ENCODE measurements around the gene SSB.
A peak's percentile ranks its signal among the peaks of the same experiment; 100 is the strongest.

SSB gene

DNA sequence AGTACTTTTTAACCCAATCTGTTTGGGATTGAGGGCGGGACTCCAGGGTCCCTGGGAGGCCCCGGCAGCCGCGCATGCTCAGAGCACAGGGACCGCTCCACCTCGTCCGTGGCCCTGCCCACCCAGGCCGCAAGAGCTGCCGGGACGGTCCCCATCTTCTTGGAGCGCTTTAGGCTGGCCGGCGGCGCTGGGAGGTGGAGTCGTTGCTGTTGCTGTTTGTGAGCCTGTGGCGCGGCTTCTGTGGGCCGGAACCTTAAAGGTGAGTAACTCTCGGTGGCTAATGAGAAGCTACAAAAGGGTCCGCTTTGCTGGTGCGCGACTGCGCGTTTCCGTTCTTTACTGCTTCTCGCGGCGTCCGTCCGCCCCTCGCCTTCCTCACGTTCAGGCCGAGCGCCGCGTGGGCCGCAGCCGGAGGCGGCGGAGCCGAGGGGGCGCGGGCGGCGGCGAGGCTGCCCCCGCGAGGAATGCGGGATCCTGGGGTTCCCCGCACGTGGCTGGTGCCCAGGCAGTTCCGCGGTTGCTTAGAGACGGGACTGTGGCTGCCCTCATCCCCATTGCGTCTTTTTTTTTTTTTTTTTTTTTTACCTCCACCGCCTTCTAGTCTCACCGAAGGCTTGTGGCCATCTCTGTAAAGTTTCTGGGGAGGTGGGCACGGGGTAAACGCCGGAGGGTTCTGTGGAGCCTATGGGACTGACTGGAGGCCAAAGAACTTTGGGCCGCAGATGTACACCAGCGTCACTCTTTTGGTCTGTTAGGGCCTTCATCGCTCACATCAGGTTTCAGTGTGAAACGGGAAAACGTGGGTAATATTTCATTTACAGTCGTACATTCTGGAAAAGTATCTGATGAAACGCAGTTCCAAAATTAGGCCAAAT, at the start of gene SSB:
TSS of gene SSB (plus strand) at position 154 of the 875 bp plus-strand sequence. CDS start 2,090 bp downstream, outside the sequence.
- H3K36me3 ChIP-seq (replicated peaks; ENCODE audit: insufficient read depth, low read length), result no peaks in the 10 kb centered on the region
- H3K27me3 ChIP-seq (replicated peaks; ENCODE audit: insufficient read depth, low read length), result no peaks in the 10 kb centered on the region
- TF ChIP-seq CTCF (IDR thresholded peaks at IDR 0.05; ENCODE audit: low read length) (no peak), EZH2 (optimal IDR thresholded peaks at IDR 0.05; ENCODE audit: low read depth, low read length) (no peak), EZH2phosphoT487 (IDR thresholded peaks at IDR 0.05; ENCODE audit: low read length) (no peak)
- no peaks in the 10 kb centered on the region; the same call in 1 of the 2 replicates for H4K20me1 ChIP-seq (ENCODE audit: insufficient read depth, low read length)
- H3F3A ChIP-seq (ENCODE audit: insufficient read depth, low read length), result peaks cover 8% of the 10 kb centered on the region; the same call in 1 of the 2 replicates
- peaks cover 49% of the 10 kb centered on the region for H3K79me2 ChIP-seq (ENCODE audit: low read length)
- H3K9ac ChIP-seq (ENCODE audit: low read length), result peak within 1 kb of the TSS; percentile 80
- peak; percentile 94 for DNase-seq
- no peaks in the 10 kb centered on the region for H3K4me1 ChIP-seq (ENCODE audit: low read length)
- H3K9me3 ChIP-seq (replicated peaks; ENCODE audit: insufficient read depth, low read length), result no peaks in the 10 kb centered on the region
- H3K4me3 ChIP-seq (ENCODE audit: low read length), result peak within 1 kb of the TSS; percentile 72
- H3K27ac ChIP-seq (ENCODE audit: low read length), result peak within 1 kb of the TSS; percentile 78
- no peaks in the 10 kb centered on the region for H3K9me2 ChIP-seq (replicated peaks; ENCODE audit: insufficient read depth, low read length)
- H2AFZ ChIP-seq (ENCODE audit: low read length), result peak within 1 kb of the TSS; percentile 81
- H3K4me2 ChIP-seq (ENCODE audit: low read depth, low read length), result peak within 1 kb of the TSS; percentile 74

DNA sequence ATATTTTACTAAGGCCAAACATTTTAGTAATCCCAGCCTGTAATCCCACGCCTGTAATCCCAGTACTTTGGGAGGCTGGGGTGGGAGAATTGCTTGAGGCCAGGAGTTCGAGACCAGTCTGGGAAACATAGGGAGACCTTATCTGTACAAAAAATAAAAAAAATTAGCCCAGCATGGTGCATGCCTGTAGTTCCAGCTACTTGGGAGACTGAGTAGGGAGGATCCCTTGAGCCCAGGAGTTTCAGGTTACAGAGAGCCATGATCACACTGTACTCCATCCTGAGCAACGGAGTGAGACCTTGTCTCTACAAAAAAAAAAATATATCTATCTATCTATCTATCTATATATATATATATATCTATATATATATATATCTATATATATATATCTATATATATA, 45.9 kb upstream of the SSB start:
- H4K20me1 ChIP-seq (ENCODE audit: insufficient read depth, low read length), result no peaks in the 10 kb centered on the region
- H3K79me2 ChIP-seq (ENCODE audit: low read length), result no peaks in the 10 kb centered on the region
- no peaks in the 10 kb centered on the region for H3K4me1 ChIP-seq (ENCODE audit: low read length)
- no peak overlapping the region for H2AFZ ChIP-seq (ENCODE audit: low read length)
- H3K4me3 ChIP-seq (ENCODE audit: low read length), result no peak overlapping the region
- H3F3A ChIP-seq (ENCODE audit: insufficient read depth, low read length), result no peaks in the 10 kb centered on the region
- no peak overlapping the region for H3K9ac ChIP-seq (ENCODE audit: low read length)
- no peaks in the 10 kb centered on the region for H3K9me2 ChIP-seq (replicated peaks; ENCODE audit: insufficient read depth, low read length)
- no peak overlapping the region for H3K4me2 ChIP-seq (ENCODE audit: low read depth, low read length)
- no peaks in the 10 kb centered on the region for H3K27me3 ChIP-seq (replicated peaks; ENCODE audit: insufficient read depth, low read length)
- no peaks in the 10 kb centered on the region for H3K36me3 ChIP-seq (replicated peaks; ENCODE audit: insufficient read depth, low read length)
- no peak for TF ChIP-seq EZH2phosphoT487 (IDR thresholded peaks at IDR 0.05; ENCODE audit: low read length)
- TF ChIP-seq CTCF (IDR thresholded peaks at IDR 0.05; ENCODE audit: low read length), result no peak
- TF ChIP-seq EZH2 (optimal IDR thresholded peaks at IDR 0.05; ENCODE audit: low read depth, low read length), result no peak
- H3K27ac ChIP-seq (ENCODE audit: low read length), result no peak overlapping the region
- H3K9me3 ChIP-seq (replicated peaks; ENCODE audit: insufficient read depth, low read length), result no peaks in the 10 kb centered on the region
- DNase-seq, result no peak

GRCh38 chr2:169755083-169755870, 43.4 kb upstream of the SSB start:
- H3K9me3 ChIP-seq (replicated peaks; ENCODE audit: insufficient read depth, low read length), result no peaks in the 10 kb centered on the region
- H3K9me2 ChIP-seq (replicated peaks; ENCODE audit: insufficient read depth, low read length), result no peaks in the 10 kb centered on the region
- no peak overlapping the region for H3K4me3 ChIP-seq (ENCODE audit: low read length)
- H2AFZ ChIP-seq (ENCODE audit: low read length), result no peak overlapping the region
- no peak for TF ChIP-seq EZH2phosphoT487 (IDR thresholded peaks at IDR 0.05; ENCODE audit: low read length)
- TF ChIP-seq CTCF (IDR thresholded peaks at IDR 0.05; ENCODE audit: low read length), result no peak
- no peak for TF ChIP-seq EZH2 (optimal IDR thresholded peaks at IDR 0.05; ENCODE audit: low read depth, low read length)
- no peaks in the 10 kb centered on the region for H3K36me3 ChIP-seq (replicated peaks; ENCODE audit: insufficient read depth, low read length)
- H4K20me1 ChIP-seq (ENCODE audit: insufficient read depth, low read length), result no peaks in the 10 kb centered on the region
- H3F3A ChIP-seq (ENCODE audit: insufficient read depth, low read length), result no peaks in the 10 kb centered on the region
- H3K27ac ChIP-seq (ENCODE audit: low read length), result no peak overlapping the region
- no peak overlapping the region for H3K4me2 ChIP-seq (ENCODE audit: low read depth, low read length)
- H3K4me1 ChIP-seq (ENCODE audit: low read length), result no peaks in the 10 kb centered on the region
- H3K27me3 ChIP-seq (replicated peaks; ENCODE audit: insufficient read depth, low read length), result no peaks in the 10 kb centered on the region
- DNase-seq, result no peak
- H3K9ac ChIP-seq (ENCODE audit: low read length), result no peak overlapping the region
- H3K79me2 ChIP-seq (ENCODE audit: low read length), result no peaks in the 10 kb centered on the region
